Pancreas (tissue), 10 donors: ENCODE data around the gene BSND. TPM values are rescaled to one million over a fixed set of nuclear protein-coding genes. Genes with fewer than 3 reads are reported as not detected.

Experiments used
- ATAC-seq, 4 donors: fragments of 200-7000 bp; cut with Tn5 transposase; one replicate each; pipeline versions ENCODE4 v1.8.0 to v1.9.1; 2020; ENCODE audit warnings: mild to moderate bottlenecking in 4 of 4, moderate library complexity in 4 of 4
- DNase-seq, 6 donors: peaks; one replicate each; pipeline ENCODE4 v3.0.0-alpha.2; 2020
- FAIRE-seq: peaks from 2 replicates; lab custom pipeline; 2012; peaks lifted over from hg19 to GRCh38; lab: Jason Lieb, UNC
- H3K27ac ChIP-seq, 4 donors: fragments of 200-600 bp; sonication (generic); 1 replicate in 3 of 4; 2 replicates in 1 of 4; pipeline versions ENCODE4 v1.5.0 to v1.8.0; 2020
- H3K27me3 ChIP-seq, 4 donors: fragments of 200-600 bp; one replicate each; pipeline ENCODE4 v1.8.0; 2021
- H3K36me3 ChIP-seq, 3 donors: fragments of 200-600 bp; sonication (generic) in 1 of 3; one replicate each; pipeline versions ENCODE4 v1.5.0 to v1.8.0; 2020 to 2021
- H3K4me1 ChIP-seq, 3 donors: fragments of 200-600 bp; one replicate each; pipeline ENCODE4 v1.8.0; 2021
- H3K4me3 ChIP-seq, 4 donors: fragments of 200-600 bp; sonication (generic) in 2 of 4; one replicate each; pipeline versions ENCODE4 v1.5.0 to v1.8.0; 2020 to 2021
- H3K9me3 ChIP-seq, 4 donors: fragments of 200-600 bp; one replicate each; pipeline ENCODE4 v1.8.0; 2021
- CTCF ChIP-seq, 4 donors: fragments of 200-600 bp; sonication (generic) in 3 of 4; IDR thresholded peaks; one replicate each; pipeline versions ENCODE4 v1.5.0 to v1.8.0; 2021; ENCODE audit warnings: antibody characterized with exemption in 4 of 4
- whole genome bisulfite sequencing, 2 donors: extraction: QIAGEN DNeasy Blood & Tissue Kit; methylation state at CpG; one replicate each; pipeline ENCODE4 v1.1.7; 2013; 5-methylcytosine and 5-hydroxymethylcytosine counted together
- intact Hi-C, 3 donors: fragments of 100-400 bp; cut with DNase I; formaldehyde crosslinking; loops; one replicate each; pipeline versions ENCODE4 v1.11.1 to v1.14.2; 2022
- polyA plus RNA-seq, 2 donors: library from polyadenylated mRNA; stranded (reverse); fragments of 200-250 nt; gene quantifications; one replicate each; pipeline ENCODE4 v1.2.3, GENCODE V29; 2013
- total RNA-seq, 6 donors: library from RNA; stranded (reverse); fragmentation: NEBNext Ultra II Directional in 4 of 6; extraction: Animal tissue kit (Norgen Biotek cat#: 25700) in 4 of 6; gene quantifications; one replicate each; pipeline versions ENCODE4 v1.2.1 to v1.2.4, GENCODE V29; 2021 to 2023
- donor health status: healthy with polysubstance abuse.
- donor health status: DM: no; HTN: no; CAD: no; lungs with moderate emphysema.
- donor health status: DM: no; HTN: no; CAD: no.
- donor health status: control.
- donor health status: control.
- donor health status: Bipolar disorder and iron deficiency.
- donor health status: DM: yes; HTN: yes; CAD: no.
- donor health status: DM: no; HTN: no; CAD: no.
- donor health status: DM: no; HTN: no; CAD: no.
- donor health status: DM: yes; HTN: yes; CAD: no.

The BSND gene
- total and polyA plus RNA-seq, 8 donors, result 0.02 to 0.04 TPM; not detected in 6

DNA sequence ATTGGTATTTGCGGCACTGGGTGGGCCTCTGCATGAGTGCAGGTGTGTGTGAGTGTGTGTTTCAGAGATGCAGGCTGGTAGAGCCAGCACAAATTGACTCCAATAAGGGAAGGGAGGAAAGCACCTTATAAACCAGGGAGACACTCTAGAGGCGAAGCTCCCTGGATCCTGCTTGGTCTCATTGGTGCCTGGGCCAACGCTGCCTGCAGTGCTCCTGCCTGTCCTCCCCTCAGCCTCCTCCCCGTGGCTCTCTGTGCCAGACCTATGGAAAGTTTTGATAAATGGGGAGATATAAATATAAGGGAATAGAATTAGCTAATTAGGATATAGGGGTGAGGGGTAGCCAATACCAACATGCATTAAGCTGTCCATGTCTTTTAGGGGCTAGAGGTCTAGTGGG is 2.6 kb downstream of the BSND start:
- 87 to 91% methylated on average over 4 of the region's 4 CpGs for WGBS, 2 donors
- FAIRE-seq (no peak), DNase-seq (peak in 1 of 6 donors; percentile 26), ATAC-seq (no peak)
- Histone ChIP-seq H3K27ac (no peak overlapping the region), H3K27me3 (peaks cover 0 to 6% (median 0%) of the 10 kb centered on the region in 4 donors), H3K4me3 (no peak overlapping the region), H3K9me3 (no peaks in the 10 kb centered on the region), H3K4me1 (peaks cover 0 to 4% (median 0%) of the 10 kb centered on the region in 3 donors), H3K36me3 (no peaks in the 10 kb centered on the region)
- TF ChIP-seq CTCF (IDR thresholded peaks at IDR 0.05), result no peak
- intact Hi-C loops, result no loop called here

DNA sequence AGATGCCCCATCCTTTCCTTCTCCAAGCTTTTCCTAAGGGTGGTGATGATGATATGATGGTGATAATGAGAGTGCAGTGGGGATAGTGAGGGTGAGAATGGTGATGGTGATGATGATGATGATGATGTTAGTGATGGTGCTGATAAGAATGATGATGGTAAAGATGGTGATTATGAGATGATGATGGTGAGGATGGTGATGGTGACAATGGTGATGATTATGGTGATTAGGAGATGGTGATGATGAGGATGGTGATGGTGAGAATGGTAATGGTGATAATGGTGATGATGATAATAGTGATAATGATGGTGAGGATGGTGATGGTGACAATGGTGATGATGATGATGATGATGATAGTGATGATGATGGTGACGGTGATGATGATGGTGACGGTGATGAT is 4.0 kb downstream of the BSND start:
- no peak for TF ChIP-seq CTCF (IDR thresholded peaks at IDR 0.05)
- Histone ChIP-seq H3K4me1 (no peaks in the 10 kb centered on the region), H3K27me3 (no peaks in the 10 kb centered on the region), H3K27ac (no peak overlapping the region), H3K9me3 (no peaks in the 10 kb centered on the region), H3K4me3 (no peak overlapping the region), H3K36me3 (no peaks in the 10 kb centered on the region)
- FAIRE-seq (no peak), DNase-seq (no peak), ATAC-seq (no peak)
- 46 to 57% methylated on average over 2 of the region's 2 CpGs for WGBS, 2 donors
- intact Hi-C loops, result no loop called here

DNA sequence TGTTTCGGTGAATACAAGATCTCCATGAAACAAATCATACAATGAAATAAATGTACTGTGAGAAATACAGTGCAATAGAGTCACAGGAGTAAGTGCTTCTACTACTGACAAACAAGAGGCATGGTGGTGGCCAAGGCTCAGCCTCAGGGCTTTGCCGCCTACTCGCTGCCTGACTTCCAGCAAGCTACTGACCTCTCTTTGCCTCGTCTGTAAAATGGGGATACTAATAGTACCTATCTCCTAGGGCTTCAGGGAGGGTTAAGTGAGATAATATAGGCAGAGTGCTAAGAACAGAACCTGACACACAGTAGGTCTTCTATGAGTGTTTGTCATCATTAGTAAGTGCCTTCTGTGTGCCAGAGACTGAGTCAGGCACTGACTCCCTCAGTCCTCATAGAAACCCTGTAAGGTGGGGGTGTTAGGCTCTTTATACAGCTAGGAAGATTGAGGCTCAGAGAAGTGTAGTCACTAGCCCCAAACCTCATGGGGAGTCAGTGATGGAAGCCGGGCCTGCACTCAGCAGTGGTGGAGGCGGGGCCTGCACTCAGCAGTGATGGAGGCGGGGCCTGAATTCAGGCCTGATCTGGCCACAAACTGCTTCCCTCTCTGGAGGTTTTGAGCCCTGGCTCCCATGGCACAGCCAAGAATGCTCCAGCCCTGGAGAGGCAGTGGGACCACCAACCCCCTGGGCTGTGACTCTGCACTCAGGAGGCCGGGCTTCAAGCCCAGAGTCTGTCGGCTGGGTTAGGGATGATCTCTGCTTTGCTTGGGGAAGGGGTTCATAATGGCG is 6.8 kb downstream of the BSND start:
- ATAC-seq, result no peak
- Histone ChIP-seq H3K36me3 (no peaks in the 10 kb centered on the region), H3K4me1 (no peaks in the 10 kb centered on the region), H3K27ac (no peak overlapping the region), H3K27me3 (no peaks in the 10 kb centered on the region), H3K9me3 (no peaks in the 10 kb centered on the region), H3K4me3 (no peak overlapping the region)
- no peak for TF ChIP-seq CTCF (IDR thresholded peaks at IDR 0.05)
- peak in 1 of 6 donors; percentile 20 for DNase-seq
- intact Hi-C loops, result no loop called here
- 77 to 86% methylated on average over 10 of the region's 10 CpGs for WGBS, 2 donors
- no peak for FAIRE-seq

- Histone ChIP-seq H3K4me3 (no peak overlapping the region), H3K27ac (no peak overlapping the region), H3K9me3 (no peaks in the 10 kb centered on the region), H3K36me3 (no peaks in the 10 kb centered on the region), H3K27me3 (no peaks in the 10 kb centered on the region), H3K4me1 (no peaks in the 10 kb centered on the region)
- FAIRE-seq (no peak), DNase-seq (peak in 1 of 6 donors; percentile 30), ATAC-seq (no peak)
- 82 to 91% methylated on average over 12 of the region's 12 CpGs for WGBS, 2 donors
- intact Hi-C loops, result no loop called here
- TF ChIP-seq CTCF (IDR thresholded peaks at IDR 0.05), result no peak
Observed at GRCh38 chr1:55006931-55007330, 8.2 kb downstream of the BSND start.

DNA sequence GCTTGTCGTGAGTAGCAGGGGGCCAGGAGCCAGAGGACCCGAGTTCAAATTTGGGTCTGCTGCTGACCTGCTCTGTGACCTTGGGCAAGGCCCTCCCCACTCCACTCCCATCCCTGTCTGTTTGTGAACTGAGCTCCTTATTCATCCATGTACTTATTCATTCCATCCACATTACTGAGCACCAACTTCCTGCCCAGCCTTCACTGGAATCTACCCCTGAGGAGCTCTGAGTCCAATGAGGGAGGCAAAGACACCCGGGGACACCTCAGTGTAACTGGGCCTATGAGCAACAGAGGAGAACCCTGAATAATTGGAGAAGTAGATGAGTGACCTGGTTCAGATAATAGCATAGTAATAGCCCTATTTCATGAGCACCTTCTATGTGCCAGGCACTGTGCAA is 8.9 kb downstream of the BSND start:
- intact Hi-C loops, result no loop called here
- no peak for FAIRE-seq
- H3K4me1 ChIP-seq, result no peaks in the 10 kb centered on the region
- no peak overlapping the region for H3K27ac ChIP-seq
- peak in 1 of 6 donors; percentile 12 for DNase-seq
- no peak for TF ChIP-seq CTCF (IDR thresholded peaks at IDR 0.05)
- no peaks in the 10 kb centered on the region for H3K27me3 ChIP-seq
- H3K36me3 ChIP-seq, result no peaks in the 10 kb centered on the region
- H3K9me3 ChIP-seq, result no peaks in the 10 kb centered on the region
- no peak for ATAC-seq
- WGBS, 2 donors, result 74 to 78% methylated on average over 3 of the region's 3 CpGs
- H3K4me3 ChIP-seq, result no peak overlapping the region
